NCI-H1092 (cell line): ENCODE measurements around the gene DHRS3.

ENCODE experiments used
- DNase-seq: peaks from one replicate; lab custom pipeline; 2025; lab: John Stamatoyannopoulos, UW

Gene DHRS3

DNA sequence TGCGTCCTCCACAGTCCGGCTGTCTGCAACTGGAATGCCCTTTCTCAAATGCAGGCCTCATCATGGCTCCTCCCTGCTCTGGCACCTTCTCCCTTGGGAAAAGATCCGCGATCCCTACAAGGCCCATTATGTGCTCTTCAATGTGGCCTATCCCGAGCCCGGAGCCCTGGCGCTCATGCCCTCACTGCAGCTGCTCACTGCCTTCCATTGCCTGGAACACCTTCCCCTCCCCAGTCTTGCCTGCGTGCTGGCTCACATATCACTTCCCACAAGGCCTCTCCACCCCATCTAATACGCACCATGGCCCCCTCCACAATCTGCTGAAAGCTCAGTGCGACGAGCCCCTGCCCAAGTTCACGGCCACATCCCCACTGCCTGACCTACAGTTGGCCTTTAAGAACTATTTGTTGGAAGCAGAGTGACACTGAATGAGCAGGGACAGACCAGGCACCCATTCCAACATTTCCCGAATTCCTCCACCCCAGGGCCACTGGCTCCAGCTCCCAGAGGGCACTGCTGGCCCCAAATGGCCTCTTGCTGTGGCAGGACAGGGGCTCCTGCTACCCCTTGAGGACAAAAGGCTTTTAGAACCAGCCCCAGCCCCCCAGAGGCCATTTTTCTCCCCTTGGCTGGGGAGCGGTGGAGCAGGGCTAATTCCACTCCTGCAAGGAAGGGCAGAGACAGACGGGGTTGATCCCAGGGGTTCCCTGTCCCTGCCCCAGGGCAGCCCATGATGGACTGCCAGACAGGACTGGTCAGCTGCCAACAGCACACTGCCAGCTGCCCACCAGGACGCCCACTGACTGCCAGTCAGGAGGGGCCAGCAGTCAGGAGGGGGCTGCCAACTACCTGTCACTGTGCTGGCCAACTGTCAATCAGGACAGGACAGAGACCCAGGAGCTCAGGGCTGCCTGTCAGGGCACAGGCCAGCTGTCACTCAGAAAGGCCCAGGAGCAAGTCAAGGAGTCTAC is 64.8 kb downstream of the DHRS3 start:
- DNase-seq = no peak

DNA sequence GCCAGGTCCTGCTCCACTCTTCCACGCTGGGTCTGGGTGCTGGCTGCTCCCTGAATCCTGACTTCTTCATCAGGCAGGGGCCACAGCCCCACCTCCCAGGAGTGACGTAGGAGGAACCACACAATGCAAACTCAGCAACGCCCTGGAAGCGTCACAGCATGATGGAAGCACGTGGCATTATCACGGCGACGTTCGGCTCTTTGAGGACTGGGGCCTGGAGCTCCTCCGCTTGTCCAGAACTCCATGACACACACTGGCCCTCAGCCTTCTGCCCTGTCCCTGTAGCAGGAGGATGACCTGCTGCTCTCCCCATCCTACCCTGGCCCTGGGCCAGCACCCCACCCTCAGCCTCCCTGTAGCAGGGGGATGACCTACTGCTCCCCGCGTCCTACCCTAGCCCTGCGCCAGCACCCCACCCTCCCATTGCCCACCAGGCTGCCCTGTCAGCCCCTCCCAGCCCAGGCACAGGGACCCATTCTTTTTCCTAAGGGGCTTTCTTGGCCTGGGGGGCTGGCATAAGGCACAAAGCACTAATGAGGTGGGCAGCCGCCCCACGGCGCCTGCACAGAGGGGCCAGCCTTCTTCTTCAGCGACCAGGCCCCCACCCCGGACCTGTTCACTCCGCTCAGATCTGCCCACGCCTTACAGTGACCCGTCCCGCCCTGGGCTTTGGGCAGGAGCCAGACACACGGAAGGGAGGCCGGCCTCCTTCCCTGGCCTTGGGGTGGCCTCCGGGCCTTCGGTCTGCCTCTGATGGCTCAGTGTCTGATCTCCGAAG is 65.7 kb downstream of the DHRS3 start:
- DNase-seq = no peak

DNA sequence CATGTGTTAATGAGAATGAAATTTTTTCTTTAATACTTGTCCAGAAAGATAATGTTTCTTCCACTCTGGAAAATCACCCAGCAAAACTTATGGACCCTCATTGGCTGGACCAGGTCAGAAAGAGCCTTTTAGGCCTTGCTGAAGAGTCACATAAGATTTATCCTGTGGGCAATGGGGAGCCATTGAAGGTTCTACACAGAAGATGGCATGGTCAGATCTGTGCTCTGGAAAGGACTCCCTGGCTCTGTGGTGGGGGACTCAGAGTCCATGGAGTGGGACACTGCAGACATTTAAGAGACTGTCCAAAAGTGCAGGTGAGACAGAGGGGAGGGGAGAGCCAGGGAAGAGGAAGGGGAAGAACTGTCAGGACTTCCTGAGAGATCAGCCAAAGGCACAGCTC is 66.4 kb downstream of the DHRS3 start:
- no peak for DNase-seq

- DNase-seq = no peak
Observed at GRCh38 chr1:12549460-12550349, 68.3 kb downstream of the DHRS3 start.

DNA sequence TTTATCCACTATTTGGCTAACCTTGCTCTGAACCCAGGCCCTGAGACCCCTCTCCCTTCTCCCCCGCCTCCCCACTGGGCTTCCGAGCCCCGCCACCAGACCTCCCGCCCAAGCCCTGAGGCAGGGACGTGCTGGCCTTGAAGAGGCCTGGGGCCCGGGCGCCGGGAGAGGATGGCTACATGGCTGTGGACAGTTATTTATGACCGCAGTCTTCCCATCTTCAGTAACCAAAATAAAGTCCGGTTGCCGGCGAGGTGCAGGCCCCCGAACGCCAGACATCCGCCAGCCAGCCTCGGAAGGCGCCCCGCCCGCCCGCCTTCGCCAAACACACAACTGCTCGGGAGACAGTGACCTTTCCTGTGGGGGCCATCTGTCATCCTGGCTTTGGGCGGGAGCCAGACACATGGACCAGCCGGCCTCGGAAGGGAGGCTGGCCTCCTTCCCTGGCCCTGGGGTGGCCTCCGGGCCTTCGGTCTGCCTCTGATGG is 69.0 kb downstream of the DHRS3 start:
- no peak for DNase-seq

- no peak for DNase-seq
Observed at GRCh38 chr1:12548279-12548972, 69.6 kb downstream of the DHRS3 start.

DNA sequence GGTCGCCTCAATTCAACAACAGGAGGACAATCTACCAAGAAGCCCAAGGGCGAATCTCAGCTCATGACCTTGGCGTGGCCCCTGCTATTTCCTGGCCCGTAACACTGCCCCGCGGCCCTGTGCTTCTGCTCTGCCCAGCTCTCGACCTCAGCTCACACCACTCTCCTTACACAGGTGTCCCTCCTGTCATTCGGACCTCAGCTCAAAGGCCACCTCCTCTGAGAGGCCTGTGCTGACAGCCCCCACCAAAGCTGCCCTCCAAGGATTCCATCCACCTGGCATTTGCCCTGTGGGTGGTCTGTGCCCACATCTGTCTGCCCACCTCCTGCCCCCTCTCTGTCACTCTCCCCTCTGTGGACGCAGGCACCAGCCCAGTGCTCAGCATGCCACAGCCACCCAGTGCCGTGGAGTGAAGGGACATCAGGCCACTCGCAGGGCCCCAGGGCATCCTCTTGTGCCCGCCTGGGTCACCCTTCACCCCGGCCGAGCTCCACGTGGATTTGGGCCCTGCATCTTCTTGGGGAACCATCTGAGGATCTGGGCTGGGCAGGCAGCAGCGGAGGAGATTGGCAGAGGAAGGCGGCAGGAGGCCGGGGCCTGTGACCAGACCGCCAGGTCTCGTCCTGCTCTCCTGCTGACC is 70.3 kb downstream of the DHRS3 start:
- DNase-seq = no peak

GRCh38 chr1:12546771-12547585 is 71.0 kb downstream of the DHRS3 start:
- no peak for DNase-seq

GRCh38 chr1:12544992-12545391 is 73.0 kb downstream of the DHRS3 start:
- no peak for DNase-seq

DNA sequence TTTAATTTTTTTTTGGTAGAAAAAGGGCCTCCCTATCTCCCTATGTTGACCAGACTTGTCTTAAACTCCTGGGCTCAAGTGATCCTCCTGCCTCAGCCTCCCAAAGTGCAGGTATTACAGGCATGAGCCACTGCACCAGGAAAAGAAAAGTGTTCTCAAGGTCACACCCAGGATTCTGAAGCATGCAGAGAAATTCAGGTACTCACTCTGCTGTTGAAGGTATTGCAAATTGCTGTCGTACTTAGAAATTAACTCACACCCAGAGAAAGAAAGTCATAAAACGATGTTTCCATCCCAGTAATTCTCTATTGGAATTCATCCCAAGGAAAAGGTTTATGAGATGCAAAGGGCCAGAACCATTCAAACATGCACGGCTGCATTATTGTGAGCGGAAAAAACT is 73.7 kb downstream of the DHRS3 start:
- DNase-seq = no peak

- DNase-seq = no peak
Observed at GRCh38 chr1:12543740-12544154, 74.3 kb downstream of the DHRS3 start.

- DNase-seq = no peak
Observed at GRCh38 chr1:12542616-12543592, 75.1 kb downstream of the DHRS3 start.

- no peak for DNase-seq
Observed at GRCh38 chr1:12542138-12542465, 75.9 kb downstream of the DHRS3 start.

- DNase-seq = no peak
Observed at GRCh38 chr1:12541274-12542137, 76.5 kb downstream of the DHRS3 start.

DNA sequence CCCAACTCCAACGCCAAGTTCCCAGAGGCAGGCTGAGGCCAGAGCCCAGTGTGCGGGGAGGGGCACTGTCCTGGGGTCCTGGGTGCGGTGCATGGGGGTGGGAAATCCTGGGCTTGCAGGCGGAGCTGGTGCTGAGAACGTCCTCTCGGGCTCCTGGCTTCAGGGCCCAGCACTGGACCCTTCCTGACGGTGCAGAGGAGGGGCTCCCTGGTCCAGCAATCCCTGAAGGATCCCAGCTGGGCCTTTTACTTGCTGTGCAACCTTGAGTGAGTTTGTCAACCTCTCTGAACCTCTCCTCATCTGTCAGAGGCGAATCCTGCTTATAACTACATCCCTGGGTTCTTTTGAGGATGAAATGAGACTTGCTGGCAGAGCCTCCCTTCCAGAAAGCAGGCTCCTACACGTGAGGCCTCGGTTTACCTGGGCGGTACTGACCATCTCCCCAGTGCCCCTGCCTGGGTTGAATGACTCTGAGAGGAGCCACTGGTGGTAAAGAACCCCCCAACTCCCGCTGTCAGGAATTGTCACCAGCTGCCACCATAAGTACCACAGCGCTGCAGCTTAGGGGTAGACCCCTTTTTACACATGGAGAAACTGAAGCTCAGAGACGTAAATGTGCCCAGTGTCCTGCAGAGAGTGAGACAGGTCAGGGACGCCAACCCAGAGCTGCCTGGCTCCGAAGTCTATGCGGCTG is 77.3 kb downstream of the DHRS3 start:
- no peak for DNase-seq

DNA sequence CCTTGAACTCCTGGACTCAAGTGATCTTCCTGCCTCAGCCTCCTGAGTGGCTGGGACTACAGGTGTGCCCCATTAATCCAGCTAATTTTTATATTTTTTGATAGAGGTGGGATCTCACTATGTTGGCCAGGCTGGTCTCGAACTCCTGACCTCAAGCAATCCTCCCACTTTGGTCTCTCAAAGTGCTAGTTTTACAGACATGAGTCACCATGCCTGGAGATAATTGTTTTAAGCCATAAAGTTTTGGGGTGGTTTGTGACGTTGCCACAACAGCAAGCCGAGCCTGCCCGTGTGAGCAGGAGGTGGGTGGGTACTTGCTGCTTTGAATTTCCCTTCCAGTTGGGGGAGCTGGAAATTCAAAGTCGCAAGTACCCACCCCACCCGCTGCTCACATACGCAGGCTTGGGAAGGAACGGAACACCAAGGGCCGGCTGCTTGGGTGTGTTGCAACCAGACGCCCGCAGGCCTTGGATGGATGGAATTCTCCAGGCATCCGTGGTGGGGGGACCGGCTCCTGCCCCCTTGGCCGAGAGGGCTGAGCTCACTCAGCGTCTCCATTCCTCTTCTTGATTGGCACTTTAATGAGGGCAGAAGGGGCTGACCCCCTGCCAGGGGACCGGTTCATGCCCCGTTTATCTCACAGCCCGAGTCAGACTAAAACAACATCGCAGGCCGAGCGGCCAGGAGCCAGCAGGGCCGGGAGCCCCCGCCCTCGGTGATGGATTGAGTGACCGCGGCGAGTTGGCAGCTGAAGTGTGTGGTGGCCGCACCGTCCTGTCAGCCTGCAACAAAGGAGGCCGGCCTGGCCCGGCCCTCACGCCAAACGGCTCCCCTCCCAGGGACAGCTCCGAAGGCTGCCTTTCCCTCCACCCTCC is 78.1 kb downstream of the DHRS3 start:
- no peak for DNase-seq
